Nephron progenitor cell (in vitro differentiated cells): ENCODE measurements around the gene GUCY1A1.

Source experiments
- DNase-seq: peaks from one replicate; pipeline ENCODE4 v3.0.0; 2021
- H3K27ac Mint-ChIP-seq: 2 replicates; pipeline ENCODE4 v1.8.0; 2021; ENCODE audit warnings: mild to moderate bottlenecking, moderate library complexity, mixed read lengths
- H3K27me3 Mint-ChIP-seq: 2 replicates; pipeline ENCODE4 v1.8.0; 2021; ENCODE audit warnings: mild to moderate bottlenecking, low read depth, mixed read lengths; ENCODE audit not compliant: poor library complexity
- H3K36me3 Mint-ChIP-seq: 2 replicates; pipeline ENCODE4 v1.8.0; 2021; ENCODE audit warnings: low read depth, mixed read lengths
- H3K4me1 Mint-ChIP-seq: 2 replicates; pipeline ENCODE4 v1.8.0; 2021; ENCODE audit warnings: mixed read lengths
- H3K4me3 Mint-ChIP-seq: 2 replicates; pipeline ENCODE4 v1.8.0; 2021; ENCODE audit warnings: mild to moderate bottlenecking, moderate library complexity, mixed read lengths
- H3K9me3 Mint-ChIP-seq: 2 replicates; pipeline ENCODE4 v1.8.0; 2021; ENCODE audit warnings: mild to moderate bottlenecking, moderate library complexity, mixed read lengths
- CTCF ChIP-seq: fragments of 200-600 bp; sonication (generic); IDR thresholded peaks from 2 replicates; pipeline ENCODE4 v1.5.0; 2021; ENCODE audit warnings: antibody characterized with exemption

Gene GUCY1A1

GRCh38 chr4:155777971-155778735, 111.5 kb downstream of the GUCY1A1 start:
- H3K9me3 Mint-ChIP-seq = no peaks in the 10 kb centered on the region
- H3K36me3 Mint-ChIP-seq = peaks cover 5% of the 10 kb centered on the region
- no peak overlapping the region for H3K4me3 Mint-ChIP-seq
- no peak for TF ChIP-seq CTCF
- H3K27me3 Mint-ChIP-seq = no peaks in the 10 kb centered on the region
- no peaks in the 10 kb centered on the region for H3K4me1 Mint-ChIP-seq
- H3K27ac Mint-ChIP-seq = no peak overlapping the region
- DNase-seq = no peak

GRCh38 chr4:155780775-155781174, 114.1 kb downstream of the GUCY1A1 start:
- Mint-ChIP-seq H3K27ac (no peak overlapping the region), H3K9me3 (no peaks in the 10 kb centered on the region), H3K36me3 (no peaks in the 10 kb centered on the region), H3K4me1 (no peaks in the 10 kb centered on the region), H3K4me3 (no peak overlapping the region), H3K27me3 (no peaks in the 10 kb centered on the region)
- TF ChIP-seq CTCF = no peak
- DNase-seq = no peak

GRCh38 chr4:155781249-155781831, 114.7 kb downstream of the GUCY1A1 start:
- no peaks in the 10 kb centered on the region for H3K36me3 Mint-ChIP-seq
- no peak overlapping the region for H3K4me3 Mint-ChIP-seq
- H3K4me1 Mint-ChIP-seq = no peaks in the 10 kb centered on the region
- TF ChIP-seq CTCF = no peak
- no peak for DNase-seq
- no peaks in the 10 kb centered on the region for H3K27me3 Mint-ChIP-seq
- H3K27ac Mint-ChIP-seq = no peak overlapping the region
- H3K9me3 Mint-ChIP-seq = no peaks in the 10 kb centered on the region
